HG02763 (cell line): ENCODE results near the gene CAD.
"Not testable (repeated sequence)": the region's sequence is repeated elsewhere in the genome, so short reads cannot be mapped to it uniquely, and the experiment has no call there.

ENCODE experiments used
- ATAC-seq: cut with Tn5 transposase; IDR thresholded peaks from one replicate; pipeline ENCODE4 v1.9.1; 2021; ENCODE audit warnings: mild to moderate bottlenecking, moderate library complexity; ENCODE audit not compliant: unreplicated experiment

Gene CAD

GRCh38 chr2:27251766-27252165, 34.6 kb downstream of the CAD start:
- ATAC-seq, result no peak

GRCh38 chr2:27255187-27255586, 38.0 kb downstream of the CAD start:
- no peak for ATAC-seq

- no peak for ATAC-seq
Observed at GRCh38 chr2:27255660-27256059, 38.5 kb downstream of the CAD start.

- no peak for ATAC-seq
Observed at GRCh38 chr2:27256855-27257454, 39.8 kb downstream of the CAD start.

- ATAC-seq, result no peak
Observed at GRCh38 chr2:27258051-27258450, 40.9 kb downstream of the CAD start.

GRCh38 chr2:27261241-27261925, 44.2 kb downstream of the CAD start:
- no peak for ATAC-seq

GRCh38 chr2:27261926-27262298, 44.7 kb downstream of the CAD start:
- no peak for ATAC-seq

GRCh38 chr2:27262379-27263286, 45.5 kb downstream of the CAD start, which contains the start of gene SLC30A3:
SLC30A3 (minus strand) TSS chr2:27263047; CDS start chr2:27262906, 141 bp downstream.
- no peak for ATAC-seq

GRCh38 chr2:27263287-27264252, 46.4 kb downstream of the CAD start:
- no peak for ATAC-seq

- ATAC-seq, result no peak
Observed at GRCh38 chr2:27264253-27264752, 47.1 kb downstream of the CAD start.

GRCh38 chr2:27264753-27265535, 47.8 kb downstream of the CAD start:
- no peak for ATAC-seq

GRCh38 chr2:27265536-27265870, 48.3 kb downstream of the CAD start:
- ATAC-seq, result no peak

- ATAC-seq, result not testable (repeated sequence)
Observed at GRCh38 chr2:27268296-27268695, 51.1 kb downstream of the CAD start.

GRCh38 chr2:27270131-27270530, 53.0 kb downstream of the CAD start:
- ATAC-seq, result no peak

GRCh38 chr2:27270670-27271069, 53.5 kb downstream of the CAD start:
- ATAC-seq, result no peak

- no peak for ATAC-seq
Observed at GRCh38 chr2:27271631-27272340, 54.6 kb downstream of the CAD start.

GRCh38 chr2:27272537-27273522, 55.7 kb downstream of the CAD start:
- ATAC-seq, result not testable (repeated sequence)
